Dermis microvascular lymphatic vessel endothelial cell (primary cell): ENCODE results near the gene ANKS1B. TPM values are rescaled to one million over a fixed set of nuclear protein-coding genes. Genes with fewer than 3 reads are reported as not detected.
"Not testable (repeated sequence)": the region's sequence is repeated elsewhere in the genome, so short reads cannot be mapped to it uniquely, and the experiment has no call there.

Experiments
- DNase-seq, 2 donors: peaks; one replicate each; pipeline versions ENCODE4 v3.0.0 to v3.0.0-alpha.2; 2010; ENCODE audit warnings: low read depth in 2 of 2
- total RNA-seq: library from RNA; depleted of rRNA; stranded (reverse); fragments of >200 nt; gene quantifications from 2 replicates; pipeline ENCODE4 v1.2.1, GENCODE V29; 2014

Gene ANKS1B
- total RNA-seq, 1 donor from 2014 or later = 0.13 TPM

DNA sequence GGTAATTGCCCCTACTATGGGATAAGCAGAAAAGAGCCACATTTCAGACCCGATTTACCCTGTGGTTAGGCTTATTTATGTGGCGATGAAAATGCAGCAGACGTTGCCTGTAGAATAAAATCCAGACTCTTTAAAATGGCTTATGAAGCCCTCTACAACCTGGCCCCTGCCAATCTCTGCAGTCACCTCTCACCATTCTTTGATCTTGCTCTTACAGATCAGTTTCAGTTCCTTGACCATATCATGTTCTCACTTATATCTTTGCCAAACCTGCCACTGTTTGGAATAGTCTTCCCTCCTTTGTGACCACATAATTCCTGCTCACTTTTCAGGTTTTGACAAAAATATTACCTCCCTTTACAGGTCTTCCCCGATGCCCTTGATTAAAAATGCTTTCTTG is 601.5 kb downstream of the ANKS1B start:
- no peak for DNase-seq

DNA sequence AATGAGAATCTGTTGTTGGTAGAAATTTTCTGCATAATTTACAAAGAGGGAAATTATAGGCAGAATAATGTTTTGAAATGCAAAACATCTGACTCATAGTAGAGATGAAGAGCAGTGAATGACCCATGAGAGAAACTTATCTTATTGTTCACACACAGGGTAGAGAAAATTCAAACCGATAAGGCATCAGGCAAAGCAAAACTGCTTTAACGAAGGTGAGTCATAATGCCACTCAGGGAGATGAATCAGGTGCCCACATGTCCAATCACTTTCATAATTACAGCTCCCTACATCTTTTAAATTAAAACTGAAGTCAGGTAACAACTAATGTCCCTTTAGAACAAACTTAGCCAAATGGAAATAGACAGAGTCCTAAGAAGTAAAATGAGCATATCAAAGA is 602.7 kb downstream of the ANKS1B start:
- no peak for DNase-seq

DNA sequence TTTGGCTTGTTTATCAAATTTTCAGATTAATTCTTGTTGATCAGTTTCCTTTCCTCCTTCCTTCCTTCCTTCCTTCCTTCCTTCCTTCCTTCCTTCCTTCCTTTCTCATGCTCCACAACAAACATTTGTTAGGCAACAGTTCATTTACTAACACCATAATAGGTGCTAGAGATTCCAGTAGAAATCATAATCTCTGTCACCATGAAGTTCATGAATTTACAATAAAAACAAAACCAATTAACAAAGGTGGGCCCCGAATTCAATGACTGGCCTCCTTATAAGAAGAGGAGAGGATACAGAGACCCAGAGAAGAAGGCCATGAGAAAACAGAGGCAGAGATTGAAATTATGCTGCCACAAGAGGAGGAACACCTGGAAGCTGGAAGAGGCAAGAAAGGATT is 604.0 kb downstream of the ANKS1B start:
- no peak for DNase-seq

GRCh38 chr12:99374023-99374422 is 610.7 kb downstream of the ANKS1B start:
- no peak for DNase-seq

DNA sequence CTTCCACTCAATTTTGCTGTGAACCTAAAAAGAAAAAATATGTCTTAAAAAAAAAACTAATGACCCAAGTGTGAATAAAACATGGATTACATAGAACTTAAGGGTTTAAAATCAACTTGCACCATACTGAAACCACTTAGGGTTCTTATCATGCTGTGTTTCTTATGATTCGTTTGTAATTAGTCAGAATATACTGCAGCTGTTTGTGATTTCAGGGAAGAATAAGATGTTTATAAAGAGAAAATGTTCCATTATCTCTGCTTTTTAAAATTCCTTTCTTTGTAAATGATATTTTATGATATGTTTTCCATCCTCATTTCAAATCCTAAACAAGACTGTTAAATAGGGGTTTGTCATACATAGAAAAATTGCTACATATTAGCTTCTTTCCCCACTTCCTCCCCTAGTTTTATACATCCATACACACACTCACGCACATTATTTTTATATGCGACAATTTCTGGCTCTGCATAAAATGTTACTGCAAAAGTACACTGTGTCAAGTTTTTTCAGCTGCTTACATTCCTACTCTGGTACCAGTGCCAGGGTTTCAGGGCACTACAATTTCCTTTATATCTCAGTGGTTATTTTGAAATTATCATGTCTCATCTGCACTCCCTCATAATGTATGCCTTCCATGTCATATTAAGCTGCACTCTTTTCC is 612.3 kb downstream of the ANKS1B start:
- no peak for DNase-seq

DNA sequence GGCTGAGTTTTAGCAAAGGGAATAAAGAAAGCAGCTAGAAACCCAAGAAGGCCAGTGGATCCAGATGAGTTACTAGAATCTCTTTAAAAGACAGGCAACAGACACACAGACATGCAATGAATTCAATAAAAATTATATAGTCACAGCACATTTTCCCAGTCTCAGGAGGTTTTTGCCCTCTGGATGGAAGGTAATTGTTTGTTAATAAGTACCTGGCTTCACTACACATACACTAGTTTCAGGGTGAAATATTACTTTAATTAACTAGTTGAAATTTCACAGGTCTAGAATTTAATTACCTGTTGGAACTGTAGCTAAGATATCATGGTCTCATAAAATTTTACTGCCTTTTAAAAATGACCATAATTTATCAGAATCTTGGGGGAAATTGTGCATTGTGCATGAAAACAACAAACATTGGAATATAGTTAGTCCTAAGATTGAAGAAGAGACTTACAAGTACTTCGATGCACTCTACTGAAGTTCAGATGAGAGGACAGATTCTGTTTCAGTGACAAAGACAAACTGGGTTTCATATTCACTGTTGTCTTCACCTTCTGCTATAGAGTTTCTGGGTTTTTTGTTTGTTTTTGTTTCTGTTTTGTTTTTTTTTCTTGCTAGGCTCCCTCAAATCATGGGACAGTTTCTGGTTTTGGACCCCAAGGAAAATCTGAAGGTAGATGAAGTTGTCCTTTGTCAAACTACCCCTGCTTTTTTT is 614.2 kb downstream of the ANKS1B start:
- DNase-seq = no peak

DNA sequence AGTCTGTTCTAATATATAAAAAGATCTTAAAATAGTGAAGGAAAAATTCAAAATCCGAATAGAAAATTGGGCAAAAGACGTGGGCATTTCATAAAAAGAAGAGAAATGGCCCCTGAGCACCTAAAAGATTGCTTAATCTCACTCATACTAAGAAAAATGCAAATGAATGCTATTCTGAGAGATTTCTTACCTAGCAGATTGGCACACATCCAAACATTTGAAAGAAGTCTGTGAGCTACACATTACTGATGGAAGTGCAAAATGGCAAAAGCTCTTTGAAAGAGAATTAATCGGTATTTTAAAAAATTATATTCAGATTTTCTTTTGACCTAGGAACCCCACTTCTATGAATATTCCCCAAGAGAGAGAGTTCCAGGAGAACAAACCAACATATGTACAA is 617.6 kb downstream of the ANKS1B start:
- DNase-seq = no peak

DNA sequence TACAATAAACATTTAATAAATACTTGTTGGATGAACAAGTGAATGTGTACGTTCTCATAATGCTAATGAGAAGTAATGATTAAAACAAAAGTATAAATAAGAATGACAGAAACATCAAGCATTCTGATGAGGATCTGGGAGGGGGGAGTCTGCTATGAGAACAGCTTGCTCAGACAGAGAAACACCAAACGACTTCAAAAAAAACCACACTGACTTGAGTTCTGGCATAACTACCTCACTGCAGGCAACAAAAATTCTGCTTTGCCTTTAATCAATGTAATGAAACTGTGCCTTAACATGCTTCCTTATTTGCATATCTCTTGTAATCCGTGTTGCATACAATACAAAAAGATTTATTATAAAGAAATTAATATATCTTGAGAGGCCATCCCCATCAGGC is 632.5 kb downstream of the ANKS1B start:
- no peak for DNase-seq

DNA sequence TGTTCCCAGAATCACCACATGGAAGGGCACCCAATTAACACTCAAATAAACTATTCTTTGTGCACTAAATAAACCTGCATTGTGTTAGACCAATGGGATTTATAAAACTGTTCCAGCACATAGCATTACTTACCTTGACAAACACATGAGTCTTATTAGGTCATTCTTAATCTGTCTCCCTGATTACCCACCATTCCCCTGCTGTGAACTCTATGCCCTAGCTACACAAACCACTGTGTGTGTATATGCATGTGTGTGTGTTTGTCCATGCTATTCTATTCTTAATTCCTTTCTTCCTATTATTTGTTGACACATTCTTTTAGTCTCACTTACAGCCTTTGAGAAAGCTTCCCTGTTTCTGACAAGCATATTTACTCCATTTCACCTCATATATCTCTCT is 640.8 kb downstream of the ANKS1B start:
- no peak for DNase-seq

DNA sequence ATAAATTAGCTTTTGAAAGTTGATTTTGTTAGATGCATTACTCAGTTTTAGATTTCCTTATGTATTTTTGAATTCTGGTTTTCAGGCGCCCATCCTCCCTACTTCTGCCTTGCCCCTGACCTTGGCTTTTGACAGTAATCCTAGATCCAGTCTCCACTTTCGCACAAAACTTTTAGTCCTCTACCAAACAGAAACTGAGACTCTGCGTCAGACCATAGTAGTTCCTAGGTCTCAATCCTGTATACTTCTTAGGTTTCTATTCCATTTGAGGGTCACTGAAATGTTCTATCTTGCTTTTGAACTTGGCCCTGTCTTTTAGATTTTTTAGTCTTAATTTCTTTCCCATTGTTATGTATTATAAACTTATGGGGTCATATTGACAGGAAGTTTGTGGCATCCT is 645.1 kb downstream of the ANKS1B start:
- no peak for DNase-seq

DNA sequence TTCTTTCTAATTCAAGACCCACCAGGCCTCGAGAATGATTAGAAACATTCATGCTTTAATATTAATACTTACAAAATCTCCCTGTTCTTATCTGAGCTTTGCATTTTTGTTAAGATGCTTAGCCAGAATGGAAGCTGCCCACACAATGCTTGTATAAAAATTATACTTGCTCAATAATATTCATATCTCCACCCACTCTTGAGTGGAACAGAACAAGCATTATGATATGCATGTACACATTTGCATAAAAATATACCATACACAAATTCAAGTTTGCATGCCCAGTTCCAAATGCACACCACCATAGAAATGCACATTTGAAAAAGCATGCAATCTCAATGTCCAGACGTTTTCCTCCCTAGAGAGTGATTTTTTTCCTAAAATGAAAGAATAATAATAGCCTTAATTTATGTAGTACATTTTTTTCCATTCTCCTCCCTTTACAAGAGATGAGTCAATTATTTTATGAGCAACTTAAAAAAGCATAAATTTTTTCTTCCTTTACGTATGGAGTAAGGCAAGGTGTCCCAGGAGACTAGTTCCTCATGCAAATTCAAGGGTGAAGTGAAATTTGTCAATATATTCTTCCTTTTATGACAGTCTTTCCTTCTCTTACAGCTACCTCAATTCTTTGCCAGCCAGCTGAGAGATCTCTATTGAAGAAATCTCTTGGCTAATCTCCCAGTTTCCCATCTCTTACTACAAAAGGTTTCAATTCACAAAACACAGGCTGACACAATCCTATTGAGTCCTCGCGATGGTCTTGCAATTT is 650.3 kb downstream of the ANKS1B start:
- DNase-seq = no peak

GRCh38 chr12:99332936-99333591 is 651.7 kb downstream of the ANKS1B start:
- DNase-seq = no peak

GRCh38 chr12:99330216-99330615 is 654.5 kb downstream of the ANKS1B start:
- no peak for DNase-seq

GRCh38 chr12:99321210-99321609 is 663.5 kb downstream of the ANKS1B start:
- not testable (repeated sequence) for DNase-seq

DNA sequence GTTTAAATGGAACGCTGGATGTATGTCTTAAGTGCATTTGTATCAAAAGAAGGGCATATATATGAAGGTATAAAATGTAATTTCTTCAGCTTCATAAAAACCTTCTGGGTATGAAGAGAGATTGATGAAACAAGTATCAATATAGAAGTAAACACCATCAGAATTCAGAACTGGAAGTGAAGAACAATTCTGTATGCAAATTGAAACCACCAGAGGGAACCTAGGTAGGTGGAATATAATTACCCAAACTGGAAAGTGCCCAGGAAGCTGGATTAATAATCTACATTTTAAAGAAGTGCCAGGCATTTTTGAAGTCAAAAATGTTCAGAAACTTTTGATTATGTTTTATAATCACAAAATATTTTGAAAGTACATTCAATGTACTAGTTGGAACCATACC is 673.4 kb downstream of the ANKS1B start:
- no peak for DNase-seq

- DNase-seq = no peak
Observed at GRCh38 chr12:99309812-99310211, 674.9 kb downstream of the ANKS1B start.

GRCh38 chr12:99302874-99303273 is 681.9 kb downstream of the ANKS1B start:
- DNase-seq = no peak

- no peak for DNase-seq
Observed at GRCh38 chr12:99287136-99287535, 697.6 kb downstream of the ANKS1B start.

GRCh38 chr12:99284161-99284560 is 700.6 kb downstream of the ANKS1B start:
- no peak for DNase-seq

DNA sequence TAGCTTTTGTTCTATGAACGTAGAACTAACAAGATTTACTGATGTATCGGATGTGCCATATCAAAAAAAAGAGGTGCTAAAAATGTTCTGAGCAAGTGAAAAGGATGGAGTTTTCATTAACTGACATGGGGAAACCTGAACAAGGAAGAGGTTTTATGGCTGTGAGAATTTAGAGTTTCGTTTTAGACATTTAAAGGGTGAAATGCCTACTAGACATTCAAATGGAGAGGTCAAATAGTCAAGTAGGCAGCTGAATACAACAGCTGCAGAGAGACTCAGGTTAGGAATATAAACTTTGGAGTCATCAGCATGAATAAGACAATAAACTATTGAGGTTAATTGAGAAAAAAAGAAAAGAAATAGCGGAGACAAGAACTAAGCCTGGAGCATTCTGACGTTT is 702.1 kb downstream of the ANKS1B start:
- no peak for DNase-seq

DNA sequence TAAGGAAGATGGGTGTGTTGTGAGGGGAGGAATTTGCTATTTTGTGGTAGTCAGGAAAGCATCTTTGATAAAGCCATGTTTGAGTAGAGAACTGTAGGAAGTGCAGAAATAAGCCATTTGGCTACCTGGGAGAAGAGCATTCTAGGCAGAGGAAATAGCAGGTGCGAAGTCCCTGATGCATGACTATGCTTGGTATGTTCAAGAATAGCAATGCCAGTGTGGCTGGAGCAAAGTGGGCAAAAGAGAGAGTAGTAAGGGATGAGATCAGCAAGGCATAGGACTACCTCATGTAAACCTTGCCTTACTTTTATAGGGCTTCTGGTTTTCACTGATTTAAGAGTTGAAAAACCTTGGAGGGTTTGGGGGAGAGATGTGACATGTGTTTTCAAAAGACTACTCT is 702.6 kb downstream of the ANKS1B start:
- DNase-seq = no peak

- DNase-seq = no peak
Observed at GRCh38 chr12:99281277-99281676, 703.5 kb downstream of the ANKS1B start.
